ENCODE results near the gene TGDS. TPM values are rescaled to one million over a fixed set of nuclear protein-coding genes. Genes with fewer than 3 reads are reported as not detected.

TGDS gene
- total RNA-seq, 1 experiment from 2014 or later = 9.0 TPM

DNA sequence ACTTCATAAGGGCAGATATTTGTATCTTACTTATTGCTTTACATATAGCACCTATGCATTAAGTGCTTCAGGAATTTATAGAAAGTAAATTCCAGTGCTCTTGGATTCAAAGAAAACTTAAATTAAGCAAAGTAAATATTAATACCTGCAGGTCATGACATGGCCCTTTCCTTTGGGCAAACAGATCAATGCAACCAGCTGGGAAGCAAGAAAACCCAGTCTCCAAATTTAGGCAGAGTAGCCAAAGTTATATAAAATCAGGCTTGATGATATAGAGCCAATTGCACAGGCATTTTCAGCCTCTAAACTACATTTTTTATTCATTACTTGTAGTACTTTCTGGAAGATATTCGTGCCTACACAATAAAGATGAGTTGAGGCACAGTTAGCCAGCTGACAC is 16.9 kb downstream of the TGDS start:
- H3K27me3 ChIP-seq (ENCODE audit: low read length) = no peaks in the 10 kb centered on the region
- no peak overlapping the region for H3K9ac ChIP-seq (ENCODE audit: low read length)
- POLR2A ChIA-PET (ENCODE audit: unreplicated experiment) = no interaction called here
- H3K4me1 ChIP-seq (ENCODE audit: insufficient read depth, low read length) = peaks cover 2% of the 10 kb centered on the region; the same call in 1 of the 2 replicates
- peaks cover 59% of the 10 kb centered on the region for H3K36me3 ChIP-seq (ENCODE audit: low read depth, low read length)
- no peaks in the 10 kb centered on the region for H3K9me2 ChIP-seq (replicated peaks; ENCODE audit: low read length)
- no peak for ATAC-seq
- CTCF ChIA-PET = no interaction called here
- H3K4me2 ChIP-seq (ENCODE audit: low read length) = no peak overlapping the region
- no peaks in the 10 kb centered on the region for H3K79me2 ChIP-seq (ENCODE audit: low read length)
- H3K27ac ChIP-seq (ENCODE audit: low read length) = no peak overlapping the region
- TF ChIP-seq, protein P1, sequence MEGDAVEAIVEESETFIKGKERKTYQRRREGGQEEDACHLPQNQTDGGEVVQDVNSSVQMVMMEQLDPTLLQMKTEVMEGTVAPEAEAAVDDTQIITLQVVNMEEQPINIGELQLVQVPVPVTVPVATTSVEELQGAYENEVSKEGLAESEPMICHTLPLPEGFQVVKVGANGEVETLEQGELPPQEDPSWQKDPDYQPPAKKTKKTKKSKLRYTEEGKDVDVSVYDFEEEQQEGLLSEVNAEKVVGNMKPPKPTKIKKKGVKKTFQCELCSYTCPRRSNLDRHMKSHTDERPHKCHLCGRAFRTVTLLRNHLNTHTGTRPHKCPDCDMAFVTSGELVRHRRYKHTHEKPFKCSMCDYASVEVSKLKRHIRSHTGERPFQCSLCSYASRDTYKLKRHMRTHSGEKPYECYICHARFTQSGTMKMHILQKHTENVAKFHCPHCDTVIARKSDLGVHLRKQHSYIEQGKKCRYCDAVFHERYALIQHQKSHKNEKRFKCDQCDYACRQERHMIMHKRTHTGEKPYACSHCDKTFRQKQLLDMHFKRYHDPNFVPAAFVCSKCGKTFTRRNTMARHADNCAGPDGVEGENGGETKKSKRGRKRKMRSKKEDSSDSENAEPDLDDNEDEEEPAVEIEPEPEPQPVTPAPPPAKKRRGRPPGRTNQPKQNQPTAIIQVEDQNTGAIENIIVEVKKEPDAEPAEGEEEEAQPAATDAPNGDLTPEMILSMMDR (conservative IDR thresholded peaks at IDR 0.05; ENCODE audit: low read depth, low read length) = no peak
- TF ChIP-seq EZH2phosphoT487 (IDR thresholded peaks at IDR 0.05; ENCODE audit: borderline replicate concordance, low read length) (no peak), EZH2 (IDR thresholded peaks at IDR 0.05; ENCODE audit: low read length, unreplicated experiment) (no peak)
- H4K20me1 ChIP-seq (ENCODE audit: low read length) = no peaks in the 10 kb centered on the region
- no peak overlapping the region for H2AFZ ChIP-seq (ENCODE audit: low read length)
- no peak for DNase-seq
- no peaks in the 10 kb centered on the region for H3K9me3 ChIP-seq (ENCODE audit: low read length)
- no peaks in the 10 kb centered on the region for H3F3A ChIP-seq (ENCODE audit: low read length, unreplicated experiment)
- intact Hi-C loops (cut with micrococcal nuclease) = no loop called here
- no peak overlapping the region for H3K4me3 ChIP-seq (ENCODE audit: low read length)
- BruUV-seq (replicated peaks) = no TSS peak

DNA sequence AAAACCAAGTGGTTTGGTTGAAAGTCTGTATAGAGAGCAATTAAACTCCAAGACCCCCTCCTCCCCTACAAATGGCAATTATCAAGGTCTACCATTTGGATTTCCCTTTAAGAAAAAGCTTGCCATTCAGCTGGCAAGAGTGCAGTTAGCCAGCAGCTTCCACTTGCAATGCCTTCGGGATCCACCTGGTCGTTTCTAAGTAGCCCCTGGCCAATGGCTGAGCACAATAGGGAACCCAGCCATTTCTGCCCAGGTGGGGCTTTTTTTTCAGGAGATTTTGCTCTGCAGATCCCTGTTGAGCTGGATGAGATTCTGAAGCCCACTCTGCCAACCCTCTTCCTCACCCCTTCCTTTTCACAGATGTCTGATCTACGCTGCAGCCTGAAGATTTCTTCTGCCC is 26.3 kb downstream of the TGDS start:
- Histone ChIP-seq H4K20me1 (ENCODE audit: low read length) (no peaks in the 10 kb centered on the region), H3K36me3 (ENCODE audit: low read depth, low read length) (peaks cover 17% of the 10 kb centered on the region), H3K4me3 (ENCODE audit: low read length) (no peak overlapping the region), H3K9ac (ENCODE audit: low read length) (no peak overlapping the region), H3K27me3 (ENCODE audit: low read length) (no peaks in the 10 kb centered on the region), H3K4me2 (ENCODE audit: low read length) (no peak overlapping the region), H2AFZ (ENCODE audit: low read length) (no peak overlapping the region), H3K79me2 (ENCODE audit: low read length) (no peaks in the 10 kb centered on the region), H3K9me3 (ENCODE audit: low read length) (no peaks in the 10 kb centered on the region), H3F3A (ENCODE audit: low read length, unreplicated experiment) (no peaks in the 10 kb centered on the region), H3K27ac (ENCODE audit: low read length) (no peak overlapping the region), H3K4me1 (ENCODE audit: insufficient read depth, low read length) (no peaks in the 10 kb centered on the region), H3K9me2 (replicated peaks; ENCODE audit: low read length) (no peaks in the 10 kb centered on the region)
- TF ChIP-seq EZH2phosphoT487 (IDR thresholded peaks at IDR 0.05; ENCODE audit: borderline replicate concordance, low read length) (no peak), EZH2 (IDR thresholded peaks at IDR 0.05; ENCODE audit: low read length, unreplicated experiment) (no peak)
- TF ChIP-seq, protein P1 (conservative IDR thresholded peaks at IDR 0.05; ENCODE audit: low read depth, low read length) = no peak
- no TSS peak for BruUV-seq (replicated peaks)
- ATAC-seq (no peak), DNase-seq (no peak)
- intact Hi-C loops (cut with micrococcal nuclease) = no loop called here
- CTCF ChIA-PET = no interaction called here
- POLR2A ChIA-PET (ENCODE audit: unreplicated experiment) = no interaction called here

DNA sequence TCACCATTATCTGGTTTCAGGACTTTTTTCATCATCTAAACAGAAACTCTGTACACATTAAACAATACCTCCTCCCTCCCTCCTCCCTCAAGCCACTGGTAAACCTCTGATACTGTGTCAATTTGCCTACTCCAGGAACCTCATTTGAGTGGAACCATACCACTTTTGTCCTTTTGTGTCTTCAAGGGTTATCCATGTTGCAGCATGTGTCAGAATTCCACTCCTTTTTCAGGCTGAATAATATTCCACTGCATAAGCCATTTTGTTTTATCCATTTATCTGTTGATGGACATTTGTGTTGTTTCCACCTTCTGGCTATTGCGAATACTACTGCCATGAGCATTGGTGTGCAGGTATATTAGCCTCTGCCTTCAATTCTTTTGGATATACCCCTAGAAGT is 27.5 kb downstream of the TGDS start:
- Histone ChIP-seq H3K36me3 (ENCODE audit: low read depth, low read length) (peaks cover 8% of the 10 kb centered on the region), H3K4me3 (ENCODE audit: low read length) (no peak overlapping the region), H4K20me1 (ENCODE audit: low read length) (no peaks in the 10 kb centered on the region), H2AFZ (ENCODE audit: low read length) (no peak overlapping the region), H3F3A (ENCODE audit: low read length, unreplicated experiment) (no peaks in the 10 kb centered on the region), H3K27me3 (ENCODE audit: low read length) (no peaks in the 10 kb centered on the region), H3K9ac (ENCODE audit: low read length) (no peak overlapping the region), H3K9me3 (ENCODE audit: low read length) (no peaks in the 10 kb centered on the region), H3K4me1 (ENCODE audit: insufficient read depth, low read length) (no peaks in the 10 kb centered on the region), H3K27ac (ENCODE audit: low read length) (no peak overlapping the region), H3K4me2 (ENCODE audit: low read length) (no peak overlapping the region), H3K79me2 (ENCODE audit: low read length) (no peaks in the 10 kb centered on the region), H3K9me2 (replicated peaks; ENCODE audit: low read length) (no peaks in the 10 kb centered on the region)
- ATAC-seq = no peak
- ChIA-PET POLR2A (ENCODE audit: unreplicated experiment) (no interaction called here), CTCF (no interaction called here)
- no TSS peak for BruUV-seq (replicated peaks)
- TF ChIP-seq EZH2phosphoT487 (IDR thresholded peaks at IDR 0.05; ENCODE audit: borderline replicate concordance, low read length) (no peak), EZH2 (IDR thresholded peaks at IDR 0.05; ENCODE audit: low read length, unreplicated experiment) (no peak)
- TF ChIP-seq, protein P1 (conservative IDR thresholded peaks at IDR 0.05; ENCODE audit: low read depth, low read length) = no peak
- DNase-seq = no peak
- intact Hi-C loops (cut with micrococcal nuclease) = no loop called here

Data from PC-3 (cell line).